Nephron progenitor cell (in vitro differentiated cells): ENCODE data around the gene STIM1.
A peak's percentile ranks its signal among the peaks of the same experiment; 100 is the strongest.

Experiments
- DNase-seq: peaks from one replicate; pipeline ENCODE4 v3.0.0; 2021
- H3K27ac Mint-ChIP-seq: 2 replicates; pipeline ENCODE4 v1.8.0; 2021; ENCODE audit warnings: mild to moderate bottlenecking, moderate library complexity, mixed read lengths
- H3K27me3 Mint-ChIP-seq: 2 replicates; pipeline ENCODE4 v1.8.0; 2021; ENCODE audit warnings: mild to moderate bottlenecking, low read depth, mixed read lengths; ENCODE audit not compliant: poor library complexity
- H3K36me3 Mint-ChIP-seq: 2 replicates; pipeline ENCODE4 v1.8.0; 2021; ENCODE audit warnings: low read depth, mixed read lengths
- H3K4me1 Mint-ChIP-seq: 2 replicates; pipeline ENCODE4 v1.8.0; 2021; ENCODE audit warnings: mixed read lengths
- H3K4me3 Mint-ChIP-seq: 2 replicates; pipeline ENCODE4 v1.8.0; 2021; ENCODE audit warnings: mild to moderate bottlenecking, moderate library complexity, mixed read lengths
- H3K9me3 Mint-ChIP-seq: 2 replicates; pipeline ENCODE4 v1.8.0; 2021; ENCODE audit warnings: mild to moderate bottlenecking, moderate library complexity, mixed read lengths
- TF ChIP-seq, protein P1 (sequence below): fragments of 200-600 bp; sonication (generic); IDR thresholded peaks from 2 replicates; pipeline ENCODE4 v1.5.0; 2021; ENCODE audit warnings: antibody characterized with exemption

Gene STIM1

DNA sequence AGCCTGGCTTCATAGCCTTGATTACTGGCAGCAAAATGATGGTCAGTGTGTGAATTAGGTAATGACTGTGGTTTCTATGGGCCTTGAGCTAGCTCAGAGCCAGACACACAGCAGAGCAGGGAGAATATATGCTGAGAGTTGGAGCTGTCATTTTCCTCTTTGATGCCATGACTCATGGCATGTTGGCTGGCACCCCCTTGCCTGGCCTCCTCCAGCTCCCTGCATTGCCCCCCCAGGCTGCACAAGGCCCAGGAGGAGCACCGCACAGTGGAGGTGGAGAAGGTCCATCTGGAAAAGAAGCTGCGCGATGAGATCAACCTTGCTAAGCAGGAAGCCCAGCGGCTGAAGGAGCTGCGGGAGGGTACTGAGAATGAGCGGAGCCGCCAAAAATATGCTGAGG, 218.8 kb downstream of the STIM1 start:
- Mint-ChIP-seq H3K9me3 (no peaks in the 10 kb centered on the region), H3K4me1 (no peaks in the 10 kb centered on the region), H3K27ac (no peak overlapping the region), H3K27me3 (peaks cover 11% of the 10 kb centered on the region), H3K4me3 (no peak overlapping the region), H3K36me3 (no peaks in the 10 kb centered on the region)
- DNase-seq, result no peak
- TF ChIP-seq, protein P1, sequence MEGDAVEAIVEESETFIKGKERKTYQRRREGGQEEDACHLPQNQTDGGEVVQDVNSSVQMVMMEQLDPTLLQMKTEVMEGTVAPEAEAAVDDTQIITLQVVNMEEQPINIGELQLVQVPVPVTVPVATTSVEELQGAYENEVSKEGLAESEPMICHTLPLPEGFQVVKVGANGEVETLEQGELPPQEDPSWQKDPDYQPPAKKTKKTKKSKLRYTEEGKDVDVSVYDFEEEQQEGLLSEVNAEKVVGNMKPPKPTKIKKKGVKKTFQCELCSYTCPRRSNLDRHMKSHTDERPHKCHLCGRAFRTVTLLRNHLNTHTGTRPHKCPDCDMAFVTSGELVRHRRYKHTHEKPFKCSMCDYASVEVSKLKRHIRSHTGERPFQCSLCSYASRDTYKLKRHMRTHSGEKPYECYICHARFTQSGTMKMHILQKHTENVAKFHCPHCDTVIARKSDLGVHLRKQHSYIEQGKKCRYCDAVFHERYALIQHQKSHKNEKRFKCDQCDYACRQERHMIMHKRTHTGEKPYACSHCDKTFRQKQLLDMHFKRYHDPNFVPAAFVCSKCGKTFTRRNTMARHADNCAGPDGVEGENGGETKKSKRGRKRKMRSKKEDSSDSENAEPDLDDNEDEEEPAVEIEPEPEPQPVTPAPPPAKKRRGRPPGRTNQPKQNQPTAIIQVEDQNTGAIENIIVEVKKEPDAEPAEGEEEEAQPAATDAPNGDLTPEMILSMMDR, result no peak

DNA sequence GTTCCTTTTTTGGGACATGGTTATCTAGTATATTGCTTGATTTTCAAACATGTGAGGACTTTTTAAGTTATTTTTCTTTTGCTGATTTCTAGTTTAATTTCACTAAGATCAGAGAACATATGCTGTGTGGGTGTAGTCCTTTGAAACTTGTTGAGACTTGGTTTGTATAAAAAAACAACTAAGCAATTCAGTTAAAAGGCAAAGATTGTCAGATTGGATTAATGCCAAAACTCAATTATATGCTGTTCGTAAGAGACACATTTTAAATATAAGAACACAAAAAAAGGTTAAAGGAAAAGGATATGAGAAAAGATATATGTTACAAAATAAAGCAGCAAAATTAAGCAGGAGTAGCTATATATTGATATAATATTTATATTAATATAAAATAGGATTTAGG, 221.3 kb downstream of the STIM1 start:
- no peak for DNase-seq
- Mint-ChIP-seq H3K27ac (no peak overlapping the region), H3K36me3 (no peaks in the 10 kb centered on the region), H3K27me3 (peaks cover 11% of the 10 kb centered on the region), H3K9me3 (no peaks in the 10 kb centered on the region), H3K4me3 (no peak overlapping the region), H3K4me1 (peaks cover 9% of the 10 kb centered on the region)
- TF ChIP-seq, protein P1, result no peak

DNA sequence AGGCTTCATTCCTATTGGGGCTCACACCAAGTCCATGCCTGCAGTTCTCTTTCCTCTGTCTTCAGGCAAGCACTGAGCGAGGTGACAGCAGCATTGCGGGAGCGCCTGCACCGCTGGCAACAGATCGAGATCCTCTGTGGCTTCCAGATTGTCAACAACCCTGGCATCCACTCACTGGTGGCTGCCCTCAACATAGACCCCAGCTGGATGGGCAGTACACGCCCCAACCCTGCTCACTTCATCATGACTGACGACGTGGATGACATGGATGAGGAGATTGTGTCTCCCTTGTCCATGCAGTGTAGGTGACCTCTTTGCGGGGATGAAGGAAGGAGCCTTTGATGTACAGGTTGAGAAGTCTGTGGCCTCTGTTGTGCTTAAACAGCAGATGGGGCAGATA, 227.7 kb downstream of the STIM1 start:
- TF ChIP-seq, protein P1, result no peak
- no peak for DNase-seq
- Mint-ChIP-seq H3K4me1 (peaks cover 64% of the 10 kb centered on the region), H3K9me3 (no peaks in the 10 kb centered on the region), H3K4me3 (no peak overlapping the region), H3K36me3 (peaks cover 12% of the 10 kb centered on the region), H3K27me3 (no peaks in the 10 kb centered on the region), H3K27ac (no peak overlapping the region)

DNA sequence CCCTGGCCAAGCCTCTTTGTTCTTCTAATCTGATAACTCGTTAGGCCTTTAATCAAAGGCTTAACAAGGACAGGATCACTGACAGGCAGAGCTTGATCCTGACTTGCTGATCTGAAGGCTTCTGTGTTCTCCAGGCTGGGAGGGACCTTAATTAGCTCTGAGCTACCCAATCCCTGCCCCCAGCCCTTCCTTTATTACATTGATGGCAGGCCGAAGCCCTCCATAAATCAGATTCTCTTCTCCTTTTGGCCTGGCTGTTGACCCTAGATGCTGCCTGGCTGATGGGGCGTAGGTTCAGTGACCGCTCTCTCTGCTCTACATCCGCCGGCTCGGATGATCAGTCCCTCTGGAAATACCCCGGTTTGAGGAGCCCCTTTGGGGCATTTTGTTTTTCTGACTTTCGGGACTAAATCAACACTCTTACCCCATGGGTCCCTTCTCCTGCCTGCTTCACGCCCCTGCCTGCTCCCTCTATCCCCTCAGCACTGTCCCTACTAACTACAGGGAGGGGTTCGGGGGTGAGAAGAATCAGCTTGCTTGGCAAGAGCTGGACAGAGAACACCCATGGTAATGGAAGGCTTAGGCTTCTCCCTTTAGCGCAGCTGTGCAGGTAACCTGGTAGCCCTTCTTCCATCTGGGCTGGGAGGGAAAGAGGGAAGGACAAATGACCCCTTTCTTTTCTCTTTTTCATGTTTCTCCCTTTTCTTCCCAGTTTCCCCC, 229.1 kb downstream of the STIM1 start:
- TF ChIP-seq, protein P1, result no peak
- peak; percentile 56 for DNase-seq
- Mint-ChIP-seq H3K4me1 (peaks cover 64% of the 10 kb centered on the region), H3K4me3 (peak overlapping the region; percentile 41), H3K27ac (peak overlapping the region; percentile 83), H3K9me3 (no peaks in the 10 kb centered on the region), H3K27me3 (no peaks in the 10 kb centered on the region), H3K36me3 (peaks cover 12% of the 10 kb centered on the region)

DNA sequence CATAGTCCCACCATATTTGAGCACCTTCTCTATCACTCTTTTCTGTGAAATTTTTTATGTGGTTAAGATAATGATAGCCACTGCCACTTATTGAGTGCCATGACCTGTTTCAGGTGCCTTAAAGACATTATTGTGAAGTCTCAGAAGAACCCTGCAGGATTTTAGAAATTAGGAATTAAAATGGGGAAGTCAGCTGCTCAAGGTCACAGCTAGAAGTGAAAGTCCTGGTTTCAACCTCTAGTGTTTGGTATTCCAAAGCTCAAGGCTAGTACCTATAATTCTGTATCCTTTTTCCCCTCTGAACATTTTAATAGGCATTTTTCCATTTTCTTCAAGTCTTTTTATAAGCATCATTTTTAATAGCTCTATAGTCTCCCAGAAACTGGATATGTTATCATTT, 230.1 kb downstream of the STIM1 start:
- H3K9me3 Mint-ChIP-seq, result no peaks in the 10 kb centered on the region
- peaks cover 2% of the 10 kb centered on the region for H3K27me3 Mint-ChIP-seq
- peaks cover 12% of the 10 kb centered on the region for H3K36me3 Mint-ChIP-seq
- no peak overlapping the region for H3K4me3 Mint-ChIP-seq
- H3K4me1 Mint-ChIP-seq, result peaks cover 64% of the 10 kb centered on the region
- TF ChIP-seq, protein P1, result no peak
- H3K27ac Mint-ChIP-seq, result no peak overlapping the region
- no peak for DNase-seq
